Nephron (organoid): ENCODE results near the gene ZNF24.

Experiments used
- H3K27ac Mint-ChIP-seq, 3 experiments: 2 replicates each; pipeline ENCODE4 v1.8.0; 2020; ENCODE audit warnings: mixed read lengths in 3 of 3, mild to moderate bottlenecking in 2 of 3, moderate library complexity in 1 of 3
- H3K27me3 Mint-ChIP-seq: 2 replicates; pipeline ENCODE4 v1.8.0; 2021; ENCODE audit warnings: low read depth, mild to moderate bottlenecking, moderate library complexity, mixed read lengths
- H3K36me3 Mint-ChIP-seq: 2 replicates; pipeline ENCODE4 v1.8.0; 2020; ENCODE audit warnings: low read depth, mixed read lengths
- H3K4me1 Mint-ChIP-seq: 2 replicates; pipeline ENCODE4 v1.8.0; 2020; ENCODE audit warnings: mixed read lengths
- H3K4me3 Mint-ChIP-seq, 3 experiments: 2 replicates each; pipeline ENCODE4 v1.8.0; 2020; ENCODE audit warnings: mild to moderate bottlenecking in 3 of 3, mixed read lengths in 3 of 3, moderate library complexity in 2 of 3
- H3K9me3 Mint-ChIP-seq: 2 replicates; pipeline ENCODE4 v1.8.0; 2020; ENCODE audit warnings: mixed read lengths
- TF ChIP-seq, protein P1 (sequence below), 3 experiments: fragments of 200-600 bp; sonication (generic); IDR thresholded peaks; one replicate each; pipeline ENCODE4 v1.5.0; 2021; ENCODE audit warnings: antibody characterized with exemption in 3 of 3; ENCODE audit not compliant: unreplicated experiment in 3 of 3

Gene ZNF24

DNA sequence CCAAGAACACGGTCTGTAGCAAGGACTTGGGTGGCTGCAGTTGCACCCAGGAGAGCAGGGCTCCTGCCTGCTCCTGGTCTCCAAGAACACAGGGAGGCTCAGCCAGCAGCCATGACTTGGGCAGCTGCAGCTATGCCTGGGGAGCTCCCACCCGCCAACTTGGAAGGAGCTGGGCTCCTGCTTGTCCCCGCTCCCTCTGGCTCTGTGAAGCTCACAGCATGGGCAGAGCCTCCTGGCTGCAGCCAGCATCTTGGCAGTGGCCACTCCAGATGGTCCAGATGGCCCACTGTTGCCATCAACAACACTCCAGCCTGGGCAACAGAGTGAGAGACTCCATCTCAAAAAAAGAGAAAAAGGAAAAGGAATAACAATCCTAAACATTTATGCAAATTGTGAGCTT lies 59.4 kb downstream of the ZNF24 start:
- Mint-ChIP-seq H3K4me3 (no peak overlapping the region), H3K36me3 (peaks cover 74% of the 10 kb centered on the region), H3K27me3 (no peaks in the 10 kb centered on the region), H3K27ac (no peak overlapping the region), H3K9me3 (peaks cover 48% of the 10 kb centered on the region), H3K4me1 (peaks cover 5% of the 10 kb centered on the region)
- TF ChIP-seq, protein P1, sequence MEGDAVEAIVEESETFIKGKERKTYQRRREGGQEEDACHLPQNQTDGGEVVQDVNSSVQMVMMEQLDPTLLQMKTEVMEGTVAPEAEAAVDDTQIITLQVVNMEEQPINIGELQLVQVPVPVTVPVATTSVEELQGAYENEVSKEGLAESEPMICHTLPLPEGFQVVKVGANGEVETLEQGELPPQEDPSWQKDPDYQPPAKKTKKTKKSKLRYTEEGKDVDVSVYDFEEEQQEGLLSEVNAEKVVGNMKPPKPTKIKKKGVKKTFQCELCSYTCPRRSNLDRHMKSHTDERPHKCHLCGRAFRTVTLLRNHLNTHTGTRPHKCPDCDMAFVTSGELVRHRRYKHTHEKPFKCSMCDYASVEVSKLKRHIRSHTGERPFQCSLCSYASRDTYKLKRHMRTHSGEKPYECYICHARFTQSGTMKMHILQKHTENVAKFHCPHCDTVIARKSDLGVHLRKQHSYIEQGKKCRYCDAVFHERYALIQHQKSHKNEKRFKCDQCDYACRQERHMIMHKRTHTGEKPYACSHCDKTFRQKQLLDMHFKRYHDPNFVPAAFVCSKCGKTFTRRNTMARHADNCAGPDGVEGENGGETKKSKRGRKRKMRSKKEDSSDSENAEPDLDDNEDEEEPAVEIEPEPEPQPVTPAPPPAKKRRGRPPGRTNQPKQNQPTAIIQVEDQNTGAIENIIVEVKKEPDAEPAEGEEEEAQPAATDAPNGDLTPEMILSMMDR (IDR thresholded peaks at IDR 0.05; ENCODE audit: unreplicated experiment in 3 of 3), result no peak

DNA sequence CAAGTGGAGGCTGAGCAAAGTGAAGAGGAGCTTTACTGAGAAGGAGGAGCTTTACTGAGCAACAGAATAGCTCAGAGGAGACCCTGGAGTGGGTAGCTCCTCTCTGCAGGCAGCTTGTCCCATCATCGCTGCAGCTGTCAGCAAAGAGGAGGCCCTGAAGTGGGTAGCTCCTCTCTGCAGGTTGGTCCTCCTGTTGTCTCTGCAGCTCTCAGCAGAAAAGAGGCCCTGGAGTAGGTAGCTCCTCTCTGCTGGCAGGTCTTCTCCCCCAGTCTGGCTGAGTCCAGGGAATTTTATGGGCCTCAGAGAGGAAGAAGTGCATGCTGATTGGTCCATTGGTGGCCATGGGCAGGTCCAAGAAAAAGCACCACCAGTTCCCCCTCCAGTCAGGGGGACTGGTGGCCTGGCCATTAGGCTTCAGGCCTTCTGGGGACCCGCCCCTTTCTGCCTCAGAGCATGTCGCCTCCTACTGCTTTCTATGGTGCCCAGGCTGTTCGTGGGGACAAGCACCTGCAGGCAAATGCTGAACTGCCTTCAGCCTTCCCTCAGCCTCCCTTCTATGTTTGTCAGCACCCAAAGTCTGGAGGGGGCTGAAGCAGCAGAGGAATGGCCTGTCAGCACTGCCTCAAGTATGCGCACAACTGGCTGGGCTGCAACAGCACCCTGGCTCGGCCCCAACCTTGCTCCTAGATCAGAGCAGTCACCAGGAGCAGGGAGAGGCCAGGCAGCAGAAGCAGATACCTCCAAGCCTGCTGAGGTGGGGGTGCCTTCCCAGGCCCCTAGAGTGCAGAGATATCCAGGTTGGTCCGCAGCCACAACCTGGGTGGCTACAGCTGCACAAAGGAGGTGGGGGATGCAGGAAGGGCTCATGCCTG lies 60.1 kb downstream of the ZNF24 start:
- H3K4me1 Mint-ChIP-seq, result peaks cover under 1% of the 10 kb centered on the region
- no peak overlapping the region for H3K4me3 Mint-ChIP-seq
- H3K36me3 Mint-ChIP-seq, result peaks cover 77% of the 10 kb centered on the region
- H3K27ac Mint-ChIP-seq, result no peak overlapping the region
- no peaks in the 10 kb centered on the region for H3K27me3 Mint-ChIP-seq
- TF ChIP-seq, protein P1 (IDR thresholded peaks at IDR 0.05; ENCODE audit: unreplicated experiment in 3 of 3), result no peak
- H3K9me3 Mint-ChIP-seq, result peaks cover 52% of the 10 kb centered on the region

DNA sequence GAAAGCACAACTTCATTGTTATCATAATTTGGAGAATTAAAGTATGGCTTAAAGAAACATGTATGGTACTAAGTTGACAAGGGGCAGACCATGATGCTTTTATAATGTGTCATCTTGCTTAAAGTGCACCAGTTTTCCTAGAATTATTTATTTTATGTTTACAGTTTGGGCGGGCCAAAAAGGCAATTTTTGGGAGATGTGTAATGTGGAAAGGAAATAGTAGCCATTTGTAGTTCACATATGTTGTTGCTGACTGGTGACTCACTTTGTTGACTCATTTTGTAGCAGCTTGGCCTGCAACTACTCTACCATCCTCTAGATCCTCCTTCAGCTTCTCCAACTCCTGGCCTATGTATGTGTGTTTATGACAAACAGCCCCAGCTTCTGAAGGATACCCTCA lies 61.9 kb downstream of the ZNF24 start:
- Mint-ChIP-seq H3K36me3 (peaks cover 84% of the 10 kb centered on the region), H3K27me3 (no peaks in the 10 kb centered on the region), H3K4me1 (no peaks in the 10 kb centered on the region), H3K27ac (no peak overlapping the region), H3K9me3 (peaks cover 60% of the 10 kb centered on the region), H3K4me3 (no peak overlapping the region)
- TF ChIP-seq, protein P1 (IDR thresholded peaks at IDR 0.05; ENCODE audit: unreplicated experiment in 3 of 3), result no peak
